GM21367 (cell line): ENCODE measurements around the gene SPANXA1.
"Not testable (repeated sequence)": the region's sequence is repeated elsewhere in the genome, so short reads cannot be mapped to it uniquely, and the experiment has no call there.

ENCODE experiments used
- ATAC-seq: cut with Tn5 transposase; IDR thresholded peaks from one replicate; pipeline ENCODE4 v1.9.1; 2021; ENCODE audit not compliant: unreplicated experiment

Gene SPANXA1

GRCh38 chrX:141584638-141585037, at the start of gene SPANXA1:
SPANXA1 (minus strand) TSS chrX:141584738; CDS start chrX:141584678, 60 bp downstream.
- not testable (repeated sequence) for ATAC-seq

GRCh38 chrX:141632124-141632523, 47.6 kb upstream of the SPANXA1 start:
- no peak for ATAC-seq

- ATAC-seq, result no peak
Measured at GRCh38 chrX:141619336-141619735, 34.8 kb upstream of the SPANXA1 start.

GRCh38 chrX:141609111-141609510, 24.6 kb upstream of the SPANXA1 start:
- ATAC-seq, result no peak

GRCh38 chrX:141589408-141589807, 4.9 kb upstream of the SPANXA1 start, which contains the start of gene SPANXA2:
SPANXA2 (plus strand) TSS chrX:141589708; CDS start chrX:141589768, 60 bp downstream.
- ATAC-seq, result not testable (repeated sequence)

- not testable (repeated sequence) for ATAC-seq
Measured at GRCh38 chrX:141542551-141542950, 42.0 kb downstream of the SPANXA1 start.
